Measurements from ENCODE around the gene CHSY3. TPM values are rescaled to one million over a fixed set of nuclear protein-coding genes. Genes with fewer than 3 reads are reported as not detected.

The CHSY3 gene
- total RNA-seq, 4 donors from 2014 or later = 0.77 to 22.1 (median 2.8) TPM; not detected in 1

GRCh38 chr5:130035388-130035787 is 131.1 kb downstream of the CHSY3 start:
- no peak overlapping the region for H3K27ac ChIP-seq
- H3K9me3 ChIP-seq = no peaks in the 10 kb centered on the region
- H3K4me1 ChIP-seq = no peaks in the 10 kb centered on the region
- intact Hi-C loops (cut with DNase I; ENCODE audit: low total_unique reads) = no loop called here
- no peaks in the 10 kb centered on the region for H3K27me3 ChIP-seq
- no peaks in the 10 kb centered on the region for H3K36me3 ChIP-seq
- no peak for DNase-seq
- TF ChIP-seq CTCF (IDR thresholded peaks at IDR 0.05) (no peak), POLR2A (IDR thresholded peaks at IDR 0.05) (no peak)
- H3K4me3 ChIP-seq = no peak overlapping the region

- DNase-seq = no peak
- TF ChIP-seq POLR2A (IDR thresholded peaks at IDR 0.05) (no peak), CTCF (IDR thresholded peaks at IDR 0.05) (no peak)
- H3K27ac ChIP-seq = no peak overlapping the region
- no peak overlapping the region for H3K4me3 ChIP-seq
- H3K9me3 ChIP-seq = no peaks in the 10 kb centered on the region
- H3K27me3 ChIP-seq = no peaks in the 10 kb centered on the region
- H3K4me1 ChIP-seq = no peaks in the 10 kb centered on the region
- no peaks in the 10 kb centered on the region for H3K36me3 ChIP-seq
- intact Hi-C loops (cut with DNase I; ENCODE audit: low total_unique reads) = no loop called here
These were observed 133.6 kb downstream of the CHSY3 start for GRCh38 chr5:130037905-130038304.

- Histone ChIP-seq H3K4me1 (no peaks in the 10 kb centered on the region), H3K36me3 (no peaks in the 10 kb centered on the region), H3K4me3 (no peak overlapping the region), H3K9me3 (no peaks in the 10 kb centered on the region), H3K27ac (no peak overlapping the region), H3K27me3 (no peaks in the 10 kb centered on the region)
- intact Hi-C loops (cut with DNase I; ENCODE audit: low total_unique reads) = no loop called here
- no peak for DNase-seq
- no peak for TF ChIP-seq CTCF (IDR thresholded peaks at IDR 0.05)
- no peak for TF ChIP-seq POLR2A (IDR thresholded peaks at IDR 0.05)
These were observed 139.6 kb downstream of the CHSY3 start for GRCh38 chr5:130043834-130044233.

GRCh38 chr5:130045334-130045733 is 141.1 kb downstream of the CHSY3 start:
- TF ChIP-seq CTCF (IDR thresholded peaks at IDR 0.05) (no peak), POLR2A (IDR thresholded peaks at IDR 0.05) (no peak)
- intact Hi-C loops (cut with DNase I; ENCODE audit: low total_unique reads) = no loop called here
- H3K36me3 ChIP-seq = no peaks in the 10 kb centered on the region
- H3K9me3 ChIP-seq = no peaks in the 10 kb centered on the region
- no peaks in the 10 kb centered on the region for H3K4me1 ChIP-seq
- no peak overlapping the region for H3K4me3 ChIP-seq
- H3K27ac ChIP-seq = no peak overlapping the region
- no peak for DNase-seq
- no peaks in the 10 kb centered on the region for H3K27me3 ChIP-seq

- DNase-seq = no peak
- Histone ChIP-seq H3K27ac (no peak overlapping the region), H3K36me3 (no peaks in the 10 kb centered on the region), H3K9me3 (no peaks in the 10 kb centered on the region), H3K27me3 (no peaks in the 10 kb centered on the region), H3K4me3 (no peak overlapping the region), H3K4me1 (no peaks in the 10 kb centered on the region)
- intact Hi-C loops (cut with DNase I; ENCODE audit: low total_unique reads) = no loop called here
- TF ChIP-seq CTCF (IDR thresholded peaks at IDR 0.05) (no peak), POLR2A (IDR thresholded peaks at IDR 0.05) (no peak)
These were observed 146.3 kb downstream of the CHSY3 start for GRCh38 chr5:130050585-130050984.
